Gastroesophageal sphincter (tissue), 3 donors: Measurements from ENCODE around the gene MCTP1.

Source experiments
- EP300 ChIP-seq: sonication (generic); formaldehyde crosslinking; IDR thresholded peaks from one replicate; pipeline ENCODE4 v1.6.1; 2017; ENCODE audit warnings: antibody characterized with exemption, mild to moderate bottlenecking
- POLR2A ChIP-seq, 2 donors: fragments of 450-650 bp; IDR thresholded peaks; one replicate each; pipeline ENCODE4 v1.6.1; 2017; ENCODE audit warnings: antibody characterized with exemption in 2 of 2, mild to moderate bottlenecking in 2 of 2, moderate library complexity in 1 of 2
- POLR2AphosphoS5 ChIP-seq: sonication (generic); formaldehyde crosslinking; IDR thresholded peaks from one replicate; pipeline ENCODE4 v1.6.1; 2017; ENCODE audit warnings: antibody characterized with exemption
- TF ChIP-seq, protein P1 (sequence below), 4 experiments: fragments of 200-600 bp in 2 of 4; fragments of 450-650 bp in 2 of 4; sonication (generic) in 1 of 4; IDR thresholded peaks; one replicate each; pipeline ENCODE4 v1.5.1; 2017 to 2019; ENCODE audit warnings: antibody characterized with exemption in 4 of 4, mild to moderate bottlenecking in 2 of 4, moderate library complexity in 2 of 4

DNA sequence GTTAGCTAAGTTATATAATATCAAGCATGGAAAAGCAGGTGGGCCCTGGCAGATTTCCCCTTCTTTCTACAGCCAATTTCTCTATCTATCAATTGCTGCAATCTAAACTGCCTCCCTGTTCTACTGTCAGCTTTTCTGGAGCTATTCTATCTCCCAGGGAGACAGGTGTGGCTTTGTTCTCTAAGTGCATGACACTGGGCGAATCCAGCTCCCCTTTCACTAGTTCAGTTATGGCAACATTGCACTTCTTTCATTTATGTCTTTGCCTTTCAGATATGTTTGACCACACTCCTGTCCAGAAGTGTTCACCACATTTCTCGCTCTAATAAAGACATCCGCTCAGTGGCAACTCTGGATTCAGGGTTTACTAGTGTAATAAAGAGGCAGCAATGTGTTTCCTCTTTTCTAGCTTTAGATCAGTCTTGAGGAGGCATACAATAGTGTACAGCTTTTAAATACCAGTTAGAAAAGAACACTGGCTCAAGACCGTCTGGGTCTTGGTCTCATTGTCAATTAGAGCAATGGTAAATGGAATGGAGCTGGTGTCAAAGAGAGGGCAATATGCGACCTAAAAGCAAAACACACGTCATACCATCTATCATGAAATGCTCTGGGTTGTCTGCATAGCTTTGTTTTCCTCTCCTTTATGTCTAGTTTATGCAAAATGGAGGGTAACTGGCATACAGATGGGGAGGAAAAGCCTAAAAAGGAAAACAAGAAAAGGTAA lies 469.4 kb downstream of the MCTP1 start:
- TF ChIP-seq POLR2A (IDR thresholded peaks at IDR 0.05) (no peak), EP300 (no peak), POLR2AphosphoS5 (no peak)
- TF ChIP-seq, protein P1, sequence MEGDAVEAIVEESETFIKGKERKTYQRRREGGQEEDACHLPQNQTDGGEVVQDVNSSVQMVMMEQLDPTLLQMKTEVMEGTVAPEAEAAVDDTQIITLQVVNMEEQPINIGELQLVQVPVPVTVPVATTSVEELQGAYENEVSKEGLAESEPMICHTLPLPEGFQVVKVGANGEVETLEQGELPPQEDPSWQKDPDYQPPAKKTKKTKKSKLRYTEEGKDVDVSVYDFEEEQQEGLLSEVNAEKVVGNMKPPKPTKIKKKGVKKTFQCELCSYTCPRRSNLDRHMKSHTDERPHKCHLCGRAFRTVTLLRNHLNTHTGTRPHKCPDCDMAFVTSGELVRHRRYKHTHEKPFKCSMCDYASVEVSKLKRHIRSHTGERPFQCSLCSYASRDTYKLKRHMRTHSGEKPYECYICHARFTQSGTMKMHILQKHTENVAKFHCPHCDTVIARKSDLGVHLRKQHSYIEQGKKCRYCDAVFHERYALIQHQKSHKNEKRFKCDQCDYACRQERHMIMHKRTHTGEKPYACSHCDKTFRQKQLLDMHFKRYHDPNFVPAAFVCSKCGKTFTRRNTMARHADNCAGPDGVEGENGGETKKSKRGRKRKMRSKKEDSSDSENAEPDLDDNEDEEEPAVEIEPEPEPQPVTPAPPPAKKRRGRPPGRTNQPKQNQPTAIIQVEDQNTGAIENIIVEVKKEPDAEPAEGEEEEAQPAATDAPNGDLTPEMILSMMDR (IDR thresholded peaks at IDR 0.05), result no peak
